ENCODE data around the gene KNG1. TPM values are rescaled to one million over a fixed set of nuclear protein-coding genes. Genes with fewer than 3 reads are reported as not detected.

The KNG1 gene
- total and polyA plus RNA-seq, 2 donors (not counting 3 experiments of a cell fraction or from before 2014, with no cell fraction given) = not detected

DNA sequence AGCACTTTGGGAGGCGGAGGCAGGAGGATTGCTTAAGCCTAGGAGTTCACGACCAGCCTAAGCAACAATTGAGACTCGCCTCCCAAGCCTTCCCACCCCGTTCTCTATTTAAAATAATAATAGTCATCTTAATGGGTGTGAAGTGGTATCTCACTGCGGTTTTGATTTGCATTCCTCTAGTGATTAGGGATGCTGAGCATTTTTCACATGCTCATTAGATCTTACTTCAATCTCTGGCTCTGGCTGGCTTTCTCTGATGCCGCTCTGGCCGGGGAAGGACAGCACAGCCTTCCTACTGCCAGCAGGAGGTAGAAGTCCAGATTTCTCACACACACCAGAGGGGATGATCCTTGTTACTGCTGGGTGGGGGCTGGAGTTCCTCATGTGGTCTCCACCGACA, 58.8 kb downstream of the KNG1 start:
- Histone ChIP-seq H4K20me1 (replicated peaks; ENCODE audit: control insufficient read depth, extremely low read depth, insufficient read depth, low read length) (no peaks in the 10 kb centered on the region), H3K36me3 (ENCODE audit: control insufficient read depth in 2 of 2, extremely low read depth in 1 of 2, insufficient read depth in 2 of 2, low read length in 2 of 2) (no peaks in the 10 kb centered on the region), H3K79me2 (ENCODE audit: control insufficient read depth, insufficient read depth, low read length) (no peaks in the 10 kb centered on the region), H3K4me3 (replicated peaks in 1 of 3; ENCODE audit: insufficient read depth in 1 of 3, low read depth in 1 of 3, low read length in 3 of 3) (no peak overlapping the region), H3K4me1 (ENCODE audit: control insufficient read depth, extremely low read depth, insufficient read depth, low read length) (peaks cover 6% of the 10 kb centered on the region), H3K27me3 (ENCODE audit: control insufficient read depth in 2 of 2, insufficient read depth in 2 of 2, low read length in 2 of 2) (no peaks in the 10 kb centered on the region), H3K9me3 (replicated peaks; ENCODE audit: control insufficient read depth, insufficient read depth, low read length) (no peaks in the 10 kb centered on the region), H3K27ac (ENCODE audit: insufficient read depth, low read depth, low read length) (no peak overlapping the region), H3K9ac (replicated peaks; ENCODE audit: extremely low read depth, insufficient read depth, low read length) (no peak overlapping the region), H3K4me2 (ENCODE audit: insufficient read depth, low read length) (no peak overlapping the region), H3K9me1 (replicated peaks; ENCODE audit: control insufficient read depth, extremely low read depth, insufficient read depth, low read length) (no peaks in the 10 kb centered on the region), H2AFZ (ENCODE audit: low read depth, low read length) (no peak overlapping the region)
- CTCF ChIA-PET = interaction anchor here (1.6 kb wide), 1 partner anchor 161 kb away, joined by 3 read pairs; no protein-coding TSS in a partner anchor
- POLR2A ChIA-PET = no interaction called here
- no peak for DNase-seq (ENCODE audit: low read depth, low spot score)
- dilution Hi-C loops (cut with MboI; ENCODE audit: extremely low pct_ligation_motif_present, low sequenced_read_pairs) (no loop called here), intact Hi-C loops (cut with micrococcal nuclease) (no loop called here)
- no TSS peak for BruUV-seq (replicated peaks)
- FAIRE-seq = no peak
- TF ChIP-seq POLR2A (IDR thresholded peaks at IDR 0.05; ENCODE audit: low read depth, low read length) = no peak
- TF ChIP-seq MYC (IDR thresholded peaks at IDR 0.05; ENCODE audit: low read depth, low read length) = no peak
- TF ChIP-seq JUN (IDR thresholded peaks at IDR 0.05; ENCODE audit: borderline replicate concordance, insufficient read depth, insufficient read length, low read depth) = no peak
- TF ChIP-seq POLR2AphosphoS5 (IDR thresholded peaks at IDR 0.05; ENCODE audit: insufficient read depth, low read depth, low read length) = no peak
- TF ChIP-seq EZH2 (IDR thresholded peaks at IDR 0.05; ENCODE audit: borderline replicate concordance, low read depth, low read length, severe bottlenecking) = no peak
- no peak for TF ChIP-seq FOS (IDR thresholded peaks at IDR 0.05; ENCODE audit: borderline replicate concordance, insufficient read depth, low read length)
- TF ChIP-seq GATA2 (IDR thresholded peaks at IDR 0.05; ENCODE audit: insufficient read depth, insufficient read length, low read depth, low read length) = no peak
- TF ChIP-seq, protein P1, sequence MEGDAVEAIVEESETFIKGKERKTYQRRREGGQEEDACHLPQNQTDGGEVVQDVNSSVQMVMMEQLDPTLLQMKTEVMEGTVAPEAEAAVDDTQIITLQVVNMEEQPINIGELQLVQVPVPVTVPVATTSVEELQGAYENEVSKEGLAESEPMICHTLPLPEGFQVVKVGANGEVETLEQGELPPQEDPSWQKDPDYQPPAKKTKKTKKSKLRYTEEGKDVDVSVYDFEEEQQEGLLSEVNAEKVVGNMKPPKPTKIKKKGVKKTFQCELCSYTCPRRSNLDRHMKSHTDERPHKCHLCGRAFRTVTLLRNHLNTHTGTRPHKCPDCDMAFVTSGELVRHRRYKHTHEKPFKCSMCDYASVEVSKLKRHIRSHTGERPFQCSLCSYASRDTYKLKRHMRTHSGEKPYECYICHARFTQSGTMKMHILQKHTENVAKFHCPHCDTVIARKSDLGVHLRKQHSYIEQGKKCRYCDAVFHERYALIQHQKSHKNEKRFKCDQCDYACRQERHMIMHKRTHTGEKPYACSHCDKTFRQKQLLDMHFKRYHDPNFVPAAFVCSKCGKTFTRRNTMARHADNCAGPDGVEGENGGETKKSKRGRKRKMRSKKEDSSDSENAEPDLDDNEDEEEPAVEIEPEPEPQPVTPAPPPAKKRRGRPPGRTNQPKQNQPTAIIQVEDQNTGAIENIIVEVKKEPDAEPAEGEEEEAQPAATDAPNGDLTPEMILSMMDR (IDR thresholded peaks at IDR 0.05; ENCODE audit: extremely low read depth in 1 of 2, insufficient read depth in 1 of 2, low read depth in 1 of 2, low read length in 2 of 2) = no peak
- TF ChIP-seq, protein P2, sequence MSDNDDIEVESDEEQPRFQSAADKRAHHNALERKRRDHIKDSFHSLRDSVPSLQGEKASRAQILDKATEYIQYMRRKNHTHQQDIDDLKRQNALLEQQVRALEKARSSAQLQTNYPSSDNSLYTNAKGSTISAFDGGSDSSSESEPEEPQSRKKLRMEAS (IDR thresholded peaks at IDR 0.05; ENCODE audit: insufficient read depth, insufficient read length) = no peak

Measured in endothelial cell of umbilical vein (primary cell).